HG03457 (cell line): Measurements from ENCODE around the gene ATP6V0B.

ENCODE experiments used
- ATAC-seq: cut with Tn5 transposase; IDR thresholded peaks from one replicate; pipeline ENCODE4 v1.9.1; 2021; ENCODE audit warnings: moderate number of reproducible peaks; ENCODE audit not compliant: unreplicated experiment

Gene ATP6V0B

GRCh38 chr1:43974443-43975248, at the start of gene ATP6V0B:
Gene ATP6V0B, plus strand, starts transcription at chr1:43974960. Its CDS starts 81 bp downstream, at chr1:43975041.
- peak; percentile 58 for ATAC-seq

DNA sequence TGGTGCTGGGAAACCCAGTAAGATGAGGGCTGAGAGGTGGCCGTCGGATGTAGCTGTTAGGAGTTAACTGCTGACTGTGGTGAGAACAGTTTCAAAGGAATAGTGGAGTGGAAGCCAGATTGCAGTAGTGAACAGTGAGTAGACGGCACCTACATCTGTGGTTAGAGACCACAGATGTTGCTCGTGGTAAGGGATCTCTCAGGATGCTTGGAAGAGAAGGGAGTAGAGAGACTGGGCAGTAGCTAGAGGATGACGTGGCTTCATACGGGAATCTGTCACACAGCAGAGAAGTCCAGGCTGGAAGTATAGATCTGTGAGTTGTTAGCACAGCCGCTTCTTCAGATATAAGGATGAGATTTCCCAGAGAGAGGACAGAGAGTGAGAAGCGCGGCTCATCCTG, 48.9 kb upstream of the ATP6V0B start:
- ATAC-seq: no peak

DNA sequence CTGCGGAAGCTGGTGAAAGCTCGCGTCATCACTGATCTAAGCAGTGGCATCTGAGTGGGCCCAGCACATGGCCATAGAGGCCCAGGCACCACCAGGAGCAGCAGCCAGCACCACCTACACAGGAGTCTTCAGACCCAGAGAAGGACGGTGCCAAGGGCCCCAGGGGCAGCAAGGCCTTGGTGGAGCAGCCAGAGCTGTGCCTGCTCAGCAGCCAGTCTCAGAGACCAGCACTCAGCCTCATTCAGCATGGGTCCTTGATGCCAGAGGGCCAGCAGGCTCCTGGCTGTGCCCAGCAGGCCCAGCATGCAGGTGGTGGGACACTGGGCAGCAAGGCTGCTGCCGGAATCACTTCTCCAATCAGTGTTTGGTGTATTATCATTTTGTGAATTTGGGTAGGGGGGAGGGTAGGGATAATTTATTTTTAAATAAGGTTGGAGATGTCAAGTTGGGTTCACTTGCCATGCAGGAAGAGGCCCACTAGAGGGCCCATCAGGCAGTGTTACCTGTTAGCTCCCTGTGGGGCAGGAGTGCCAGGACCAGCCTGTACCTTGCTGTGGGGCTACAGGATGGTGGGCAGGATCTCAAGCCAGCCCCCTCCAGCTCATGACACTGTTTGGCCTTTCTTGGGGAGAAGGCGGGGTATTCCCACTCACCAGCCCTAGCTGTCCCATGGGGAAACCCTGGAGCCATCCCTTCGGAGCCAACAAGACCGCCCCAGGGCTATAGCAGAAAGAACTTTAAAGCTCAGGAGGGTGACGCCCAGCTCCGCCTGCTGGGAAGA, 44.4 kb upstream of the ATP6V0B start:
- ATAC-seq: no peak

GRCh38 chr1:43930949-43931275, 43.8 kb upstream of the ATP6V0B start:
- ATAC-seq: no peak

DNA sequence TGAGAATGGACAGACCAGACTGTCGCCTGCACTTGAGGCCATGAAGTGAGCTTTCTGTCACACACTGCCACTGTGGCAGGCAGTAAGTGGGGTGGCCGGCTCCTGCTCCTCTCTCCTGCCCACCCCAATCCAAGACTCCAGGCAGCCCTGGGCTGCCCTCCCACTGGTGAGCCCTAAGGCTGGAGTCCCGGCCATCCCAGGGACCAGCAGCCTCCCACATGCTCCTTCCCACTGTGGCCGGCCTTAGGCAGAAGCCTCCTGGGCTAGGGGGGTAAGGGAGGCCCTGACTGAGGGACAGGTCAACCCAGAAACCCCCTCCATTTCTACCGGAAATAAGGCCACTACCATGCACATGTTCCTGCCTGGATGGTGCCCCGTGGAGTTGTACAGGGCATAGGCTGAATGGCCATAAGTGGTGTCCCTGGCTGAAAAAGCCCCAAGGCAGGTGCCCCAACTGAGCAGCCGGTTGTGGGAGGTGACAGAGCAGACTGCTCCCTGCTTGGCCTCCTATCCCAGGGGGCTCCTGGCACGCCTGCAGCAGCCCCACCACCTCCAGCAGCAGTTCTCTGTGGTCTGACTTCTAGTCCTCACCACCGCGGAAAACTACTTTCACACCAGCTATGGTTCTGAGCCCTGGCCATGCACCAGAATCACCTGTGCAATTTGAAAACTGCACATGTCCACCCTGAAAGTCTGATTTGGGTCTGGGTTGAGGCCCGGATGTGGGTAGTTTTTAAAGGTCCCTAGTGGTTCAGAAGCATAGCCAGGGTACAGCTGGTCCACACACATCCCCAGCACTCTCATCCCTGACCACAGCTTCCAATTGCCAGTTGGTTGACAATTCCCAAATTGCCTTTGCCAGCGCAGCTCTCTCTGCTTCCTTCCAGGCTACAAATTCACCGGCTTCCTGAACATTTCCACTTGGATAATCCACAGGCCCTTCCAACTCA, 42.8 kb upstream of the ATP6V0B start:
- no peak for ATAC-seq

DNA sequence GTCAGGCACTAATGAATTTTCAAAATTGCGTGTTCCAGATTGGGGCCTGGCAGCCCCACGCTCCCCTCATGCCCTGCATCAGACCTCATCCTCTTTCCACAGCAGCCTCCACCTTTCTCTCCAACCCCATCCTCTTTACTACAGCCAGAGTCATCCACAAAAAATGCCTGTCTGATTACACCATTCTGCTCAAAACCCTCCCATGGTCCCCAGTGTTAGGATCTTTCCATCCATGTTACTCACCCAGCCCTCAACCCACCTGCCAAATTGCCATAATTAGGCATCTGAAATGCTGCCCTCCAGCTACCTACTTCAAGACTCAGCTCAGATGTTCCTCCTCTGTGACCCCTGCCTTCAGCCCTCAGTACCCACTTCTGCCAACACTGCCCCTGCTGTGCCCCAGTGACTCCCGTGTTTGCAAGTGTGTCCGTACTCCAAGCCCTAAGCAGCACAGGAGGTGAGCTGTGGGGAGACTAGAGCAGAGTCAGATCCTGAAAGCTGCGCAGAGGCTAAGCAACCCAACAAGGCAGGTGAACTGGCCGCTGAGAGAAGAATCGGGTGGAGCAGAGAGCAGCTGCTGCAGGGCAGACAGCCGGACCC, 41.9 kb upstream of the ATP6V0B start:
- ATAC-seq: no peak

DNA sequence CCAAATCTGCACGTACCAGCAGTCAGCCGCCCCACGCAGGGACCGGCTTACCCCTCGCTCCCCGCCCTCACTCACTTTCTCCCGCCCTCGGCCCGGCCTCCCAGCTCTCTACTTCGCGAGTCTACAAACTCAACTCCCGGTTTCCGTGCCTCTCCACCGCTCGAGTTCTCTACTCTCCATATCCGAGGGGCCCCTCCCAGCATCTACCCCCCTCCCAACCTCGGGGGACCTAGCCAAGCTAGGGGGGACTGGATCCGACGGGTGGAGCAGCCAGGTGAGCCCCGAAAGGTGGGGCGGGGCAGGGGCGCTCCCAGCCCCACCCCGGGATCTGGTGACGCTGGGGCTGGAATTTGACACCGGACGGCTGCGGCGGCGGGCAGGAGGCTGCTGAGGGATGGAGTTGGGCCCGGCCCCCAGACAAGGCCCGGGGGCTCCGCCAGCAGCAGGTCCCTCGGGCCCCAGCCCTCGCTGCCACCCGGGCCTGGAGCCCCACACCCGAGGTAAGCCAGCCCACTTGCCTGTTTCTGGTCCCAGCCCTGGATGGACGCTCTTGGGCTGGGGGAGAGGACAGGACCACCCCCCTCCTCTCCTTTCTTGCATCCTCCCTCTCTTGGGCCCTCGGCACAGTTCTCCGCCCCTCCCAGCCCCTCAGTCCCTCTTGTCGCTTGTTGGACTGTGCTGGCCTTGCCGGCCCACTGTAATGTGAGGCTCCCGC, 41.2 kb upstream of the ATP6V0B start, which contains the start of gene ARTN:
Gene ARTN, plus strand, starts transcription at position 416 of the 715 bp plus-strand sequence. CDS start 1,856 bp downstream, outside the sequence.
- ATAC-seq: no peak

DNA sequence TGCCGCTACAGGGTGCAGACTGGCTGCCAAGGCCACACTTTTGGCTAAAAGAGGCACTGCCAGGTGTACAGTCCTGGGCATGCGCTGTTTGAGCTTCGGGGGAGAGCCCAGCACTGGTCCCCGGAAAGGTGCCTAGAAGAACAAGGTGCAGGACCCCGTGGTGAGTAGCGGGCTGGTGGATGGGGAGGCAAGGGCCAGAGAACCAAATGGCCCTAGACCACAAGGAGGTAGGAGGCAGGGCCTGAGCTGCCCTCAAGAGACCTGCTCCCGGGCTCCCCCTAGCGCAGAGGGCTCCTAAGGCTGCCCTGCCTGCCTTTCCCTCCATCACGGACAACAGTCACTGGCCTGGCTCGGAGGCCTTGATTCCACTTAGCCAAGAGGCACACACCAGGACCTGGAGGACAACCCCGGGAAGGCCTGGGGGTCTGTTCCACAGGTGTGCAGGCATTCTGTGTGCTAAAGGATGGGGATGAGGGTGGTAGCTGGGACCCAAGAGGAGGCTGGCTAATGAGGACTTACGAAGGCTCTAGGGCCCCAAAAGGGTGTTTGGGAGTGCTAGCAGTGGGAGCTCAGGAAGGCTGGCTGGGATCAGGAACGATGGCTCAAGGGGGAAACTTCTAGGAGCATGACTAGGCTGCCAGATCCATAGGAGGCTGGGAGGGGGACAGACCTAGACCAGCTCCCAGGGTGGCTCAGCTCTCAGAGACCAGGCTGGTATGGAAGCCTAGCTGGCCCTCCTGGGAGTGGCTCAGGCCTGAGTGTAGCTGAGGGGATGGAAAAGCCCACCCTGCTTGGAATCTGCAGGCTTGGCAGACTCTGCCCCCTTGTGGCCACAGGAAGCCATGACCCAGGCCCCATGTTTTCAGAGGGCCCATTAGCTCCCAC, 40.4 kb upstream of the ATP6V0B start:
- no peak for ATAC-seq

- no peak for ATAC-seq
These were observed 39.8 kb upstream of the ATP6V0B start for GRCh38 chr1:43934986-43935324.

DNA sequence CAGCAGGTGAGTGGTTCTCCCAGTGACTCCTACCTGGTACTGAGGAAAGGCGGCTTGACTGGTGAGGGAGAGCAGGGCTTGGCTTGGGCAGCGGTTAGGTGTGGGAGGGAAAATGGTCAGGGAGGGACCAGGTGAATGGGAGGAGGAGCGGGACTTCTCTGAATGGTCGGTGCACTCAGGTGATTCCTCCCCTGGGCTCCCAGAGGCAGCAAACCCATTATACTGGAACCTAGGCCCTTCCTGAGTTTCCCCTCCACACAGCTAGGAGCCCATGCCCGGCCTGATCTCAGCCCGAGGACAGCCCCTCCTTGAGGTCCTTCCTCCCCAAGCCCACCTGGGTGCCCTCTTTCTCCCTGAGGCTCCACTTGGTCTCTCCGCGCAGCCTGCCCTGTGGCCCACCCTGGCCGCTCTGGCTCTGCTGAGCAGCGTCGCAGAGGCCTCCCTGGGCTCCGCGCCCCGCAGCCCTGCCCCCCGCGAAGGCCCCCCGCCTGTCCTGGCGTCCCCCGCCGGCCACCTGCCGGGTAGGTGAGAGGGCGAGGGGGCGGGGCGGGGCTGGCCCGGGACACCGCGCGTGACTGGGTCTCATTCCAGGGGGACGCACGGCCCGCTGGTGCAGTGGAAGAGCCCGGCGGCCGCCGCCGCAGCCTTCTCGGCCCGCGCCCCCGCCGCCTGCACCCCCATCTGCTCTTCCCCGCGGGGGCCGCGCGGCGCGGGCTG, 38.9 kb upstream of the ATP6V0B start:
- no peak for ATAC-seq

DNA sequence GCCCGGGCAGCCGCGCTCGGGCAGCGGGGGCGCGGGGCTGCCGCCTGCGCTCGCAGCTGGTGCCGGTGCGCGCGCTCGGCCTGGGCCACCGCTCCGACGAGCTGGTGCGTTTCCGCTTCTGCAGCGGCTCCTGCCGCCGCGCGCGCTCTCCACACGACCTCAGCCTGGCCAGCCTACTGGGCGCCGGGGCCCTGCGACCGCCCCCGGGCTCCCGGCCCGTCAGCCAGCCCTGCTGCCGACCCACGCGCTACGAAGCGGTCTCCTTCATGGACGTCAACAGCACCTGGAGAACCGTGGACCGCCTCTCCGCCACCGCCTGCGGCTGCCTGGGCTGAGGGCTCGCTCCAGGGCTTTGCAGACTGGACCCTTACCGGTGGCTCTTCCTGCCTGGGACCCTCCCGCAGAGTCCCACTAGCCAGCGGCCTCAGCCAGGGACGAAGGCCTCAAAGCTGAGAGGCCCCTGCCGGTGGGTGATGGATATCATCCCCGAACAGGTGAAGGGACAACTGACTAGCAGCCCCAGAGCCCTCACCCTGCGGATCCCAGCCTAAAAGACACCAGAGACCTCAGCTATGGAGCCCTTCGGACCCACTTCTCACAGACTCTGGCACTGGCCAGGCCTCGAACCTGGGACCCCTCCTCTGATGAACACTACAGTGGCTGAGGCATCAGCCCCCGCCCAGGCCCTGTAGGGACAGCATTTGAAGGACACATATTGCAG, 38.2 kb upstream of the ATP6V0B start:
- ATAC-seq: no peak

DNA sequence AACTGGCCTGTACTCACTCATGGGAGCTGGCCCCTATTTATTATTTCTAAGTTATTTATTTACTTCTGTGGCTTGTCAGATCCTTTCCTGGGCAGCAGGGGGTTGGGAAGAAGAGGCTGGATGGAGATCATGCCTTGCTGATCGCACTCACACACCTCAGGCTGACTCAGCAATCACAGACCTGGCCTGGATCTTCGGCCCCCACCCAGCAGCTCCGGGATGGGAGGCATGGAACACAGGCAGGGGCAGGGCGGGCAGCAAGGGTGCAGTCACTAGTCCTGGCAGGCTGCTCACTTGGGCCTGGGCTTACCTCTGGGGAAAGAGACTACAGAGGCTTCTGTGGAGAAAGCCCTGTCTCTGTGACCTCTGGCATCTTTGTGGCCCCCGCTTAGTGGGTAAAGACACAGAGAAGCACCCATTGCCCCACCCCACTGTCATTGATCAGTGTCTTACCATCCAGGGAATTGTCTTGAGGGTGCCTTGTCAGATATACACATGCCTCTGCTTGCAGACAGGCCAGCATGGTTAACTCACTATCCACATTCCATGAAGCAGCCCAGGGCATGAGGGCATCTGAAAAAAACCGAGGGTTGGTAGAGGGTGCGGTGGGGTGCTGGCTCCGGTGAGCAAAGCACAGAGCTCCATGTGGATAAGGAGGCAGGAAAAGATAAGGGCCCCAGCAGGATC, 37.4 kb upstream of the ATP6V0B start:
- no peak for ATAC-seq

GRCh38 chr1:43938383-43938782, 36.4 kb upstream of the ATP6V0B start:
- no peak for ATAC-seq

DNA sequence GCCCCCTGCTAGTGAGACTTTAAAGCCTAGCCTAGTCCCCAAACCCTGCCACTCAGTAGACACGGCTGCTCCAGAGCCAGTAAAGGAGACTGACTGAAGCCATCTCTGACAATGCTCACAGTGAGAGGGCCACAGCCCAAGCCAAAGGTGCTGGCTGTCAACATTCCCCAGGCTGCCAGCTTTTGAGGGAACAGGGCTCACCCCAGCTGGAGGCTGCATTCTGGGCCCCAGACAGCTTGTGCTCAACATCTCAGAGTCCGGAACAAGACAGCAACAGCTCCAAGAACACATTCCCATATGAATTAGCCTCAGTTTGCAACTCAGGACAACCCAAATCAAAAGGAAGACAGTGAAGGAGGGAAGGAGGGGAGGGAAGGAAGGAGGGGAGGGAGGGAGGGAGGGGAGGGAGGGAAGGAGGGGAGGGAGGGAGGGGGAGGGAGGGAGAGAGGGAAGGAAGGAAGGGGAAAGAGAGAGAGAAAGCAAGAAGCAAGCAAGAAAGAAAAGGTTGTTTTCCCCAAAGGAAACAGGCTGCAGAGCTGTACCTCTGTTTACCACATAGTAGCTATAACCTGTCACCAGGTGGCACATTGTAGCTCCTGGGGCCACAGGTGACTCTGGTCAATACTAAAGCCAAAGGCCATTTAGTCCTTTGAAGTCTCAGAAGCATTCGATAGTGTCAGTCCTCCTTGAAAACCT, 35.7 kb upstream of the ATP6V0B start:
- ATAC-seq: no peak

GRCh38 chr1:43942411-43942810, 32.3 kb upstream of the ATP6V0B start:
- no peak for ATAC-seq

DNA sequence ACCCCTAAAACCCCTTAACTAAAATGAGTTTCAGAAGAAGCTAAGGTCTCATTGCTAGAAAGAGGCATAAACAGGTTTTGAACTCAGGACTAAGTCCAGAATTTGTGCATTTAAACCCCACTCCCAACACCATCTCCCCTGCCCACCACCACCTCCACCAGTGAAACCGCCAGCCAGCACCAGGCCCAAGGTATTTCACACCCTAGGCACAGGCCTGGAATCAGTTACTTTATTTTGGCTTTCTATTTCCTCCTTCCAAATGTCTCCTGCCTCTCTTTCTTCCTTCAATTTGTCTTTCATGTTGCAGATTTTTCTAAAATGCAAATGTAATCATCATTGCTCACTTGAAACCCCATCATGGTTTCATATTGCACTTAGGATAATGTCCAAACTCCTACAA, 29.9 kb upstream of the ATP6V0B start:
- no peak for ATAC-seq
